Putamen (tissue), 1 donor: Measurements from ENCODE around the gene SEMA6D.

Source experiments
- DNase-seq: peaks from one replicate; pipeline ENCODE4 v3.0.0-alpha.2; 2016; ENCODE audit warnings: low spot score

The SEMA6D gene

GRCh38 chr15:47717036-47717612 is at the start of gene SEMA6D:
TSS of gene SEMA6D (plus strand) at chr15:47717505. CDS start at chr15:47759799, 42,294 bp downstream.
- peak; percentile 88 for DNase-seq

- no peak for DNase-seq
Observed at GRCh38 chr15:47669221-47669620, 48.1 kb upstream of the SEMA6D start.

GRCh38 chr15:47670365-47670764 is 46.9 kb upstream of the SEMA6D start:
- no peak for DNase-seq

- DNase-seq = no peak
Observed at GRCh38 chr15:47673232-47673761, 44.0 kb upstream of the SEMA6D start.

GRCh38 chr15:47674586-47675232 is 42.6 kb upstream of the SEMA6D start:
- no peak for DNase-seq

- no peak for DNase-seq
Observed at GRCh38 chr15:47675735-47676134, 41.6 kb upstream of the SEMA6D start.

- no peak for DNase-seq
Observed at GRCh38 chr15:47678040-47678439, 39.3 kb upstream of the SEMA6D start.

GRCh38 chr15:47682661-47683060 is 34.6 kb upstream of the SEMA6D start:
- DNase-seq = no peak

- no peak for DNase-seq
Observed at GRCh38 chr15:47685141-47685870, 32.0 kb upstream of the SEMA6D start.

- no peak for DNase-seq
Observed at GRCh38 chr15:47688573-47689086, 28.7 kb upstream of the SEMA6D start.

GRCh38 chr15:47689660-47690059 is 27.6 kb upstream of the SEMA6D start:
- DNase-seq = no peak

- DNase-seq = no peak
Observed at GRCh38 chr15:47691882-47692281, 25.4 kb upstream of the SEMA6D start.

- no peak for DNase-seq
Observed at GRCh38 chr15:47696351-47696750, 21.0 kb upstream of the SEMA6D start.

GRCh38 chr15:47705281-47705997 is 11.9 kb upstream of the SEMA6D start:
- DNase-seq = no peak

GRCh38 chr15:47707391-47707790 is 9.9 kb upstream of the SEMA6D start:
- no peak for DNase-seq

GRCh38 chr15:47708161-47708980 is 8.9 kb upstream of the SEMA6D start:
- no peak for DNase-seq

GRCh38 chr15:47711655-47712054 is 5.7 kb upstream of the SEMA6D start:
- no peak for DNase-seq

- DNase-seq = no peak
Observed at GRCh38 chr15:47715402-47715801, 1.9 kb upstream of the SEMA6D start.

GRCh38 chr15:47715856-47716445 is 1.4 kb upstream of the SEMA6D start:
- DNase-seq = peak; percentile 92

GRCh38 chr15:47716516-47716915 is 789 bp upstream of the SEMA6D start:
- no peak for DNase-seq
